Subcutaneous abdominal adipose tissue (tissue), 5 donors: ENCODE measurements around the gene FMN1.

Source experiments
- H3K27ac ChIP-seq: one replicate; pipeline ENCODE4 v1.7.0; 2013; ENCODE audit warnings: low read depth, mild to moderate bottlenecking, inconsistent platforms, low read length, moderate library complexity
- H3K27me3 ChIP-seq, 5 donors: one replicate each; pipeline ENCODE4 v1.7.0; 2013; ENCODE audit warnings: low read length in 5 of 5, inconsistent platforms in 1 of 5; ENCODE audit not compliant: control insufficient read depth in 5 of 5, insufficient read depth in 4 of 5
- H3K36me3 ChIP-seq, 5 donors: one replicate each; pipeline ENCODE4 v1.7.0; 2013; ENCODE audit warnings: low read length in 5 of 5; ENCODE audit not compliant: control insufficient read depth in 5 of 5, insufficient read depth in 5 of 5
- H3K4me1 ChIP-seq, 5 donors: one replicate each; pipeline ENCODE4 v1.7.0; 2013; ENCODE audit warnings: low read length in 5 of 5, mild to moderate bottlenecking in 3 of 5, moderate library complexity in 1 of 5; ENCODE audit not compliant: control insufficient read depth in 5 of 5, insufficient read depth in 5 of 5
- H3K4me3 ChIP-seq, 5 donors: one replicate each; pipeline ENCODE4 v1.7.0; 2013; ENCODE audit warnings: low read length in 5 of 5, low read depth in 1 of 5
- H3K9ac ChIP-seq, 5 donors: one replicate each; pipeline ENCODE4 v1.7.0; 2013; ENCODE audit warnings: low read length in 5 of 5, mild to moderate bottlenecking in 4 of 5, moderate library complexity in 3 of 5
- H3K9me3 ChIP-seq, 5 donors: one replicate each; pipeline ENCODE4 v1.7.0; 2013; ENCODE audit warnings: low read length in 5 of 5; ENCODE audit not compliant: control insufficient read depth in 5 of 5
- donor health status: healthy.
- donor health status: healthy.
- donor health status: healthy.
- donor health status: healthy.
- donor health status: healthy.

The FMN1 gene

GRCh38 chr15:33048255-33048654, 146.3 kb downstream of the FMN1 start:
- Histone ChIP-seq H3K27ac (no peak overlapping the region), H3K27me3 (no peaks in the 10 kb centered on the region), H3K4me3 (no peak overlapping the region), H3K9ac (no peak overlapping the region), H3K36me3 (peaks cover 0 to 3% (median 0%) of the 10 kb centered on the region in 5 donors), H3K4me1 (peaks cover 0 to 7% (median 6%) of the 10 kb centered on the region in 5 donors), H3K9me3 (peaks cover 0 to 13% (median 9%) of the 10 kb centered on the region in 5 donors)

DNA sequence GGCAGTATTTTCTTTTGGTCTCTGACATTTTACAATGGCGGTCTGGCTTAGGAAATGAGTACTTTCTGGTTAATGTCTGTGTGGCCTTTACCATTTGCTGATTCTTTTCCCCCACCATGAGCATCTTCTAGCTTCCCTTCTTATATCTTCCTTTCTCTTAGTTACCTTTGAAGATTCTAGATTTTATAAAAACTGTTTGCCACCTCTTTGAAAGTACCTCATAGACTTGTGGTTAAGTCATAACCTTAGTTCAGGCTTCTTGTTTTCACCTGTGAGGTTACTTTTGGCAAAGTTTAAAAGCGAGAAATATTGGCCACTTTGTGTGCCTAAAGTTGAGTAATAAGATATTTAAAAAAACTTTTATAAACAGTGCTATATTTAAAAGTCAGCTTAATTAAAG, 147.4 kb downstream of the FMN1 start:
- peaks cover 0 to 7% (median 6%) of the 10 kb centered on the region in 5 donors for H3K4me1 ChIP-seq

GRCh38 chr15:33046329-33046728, 148.2 kb downstream of the FMN1 start:
- H3K36me3 ChIP-seq: peaks cover 0 to 3% (median 0%) of the 10 kb centered on the region in 5 donors
- peaks cover 0 to 7% (median 6%) of the 10 kb centered on the region in 5 donors for H3K4me1 ChIP-seq
- H3K4me3 ChIP-seq: no peak overlapping the region
- H3K27ac ChIP-seq: no peak overlapping the region
- no peaks in the 10 kb centered on the region for H3K27me3 ChIP-seq
- H3K9ac ChIP-seq: no peak overlapping the region
- H3K9me3 ChIP-seq: peaks cover 0 to 15% (median 12%) of the 10 kb centered on the region in 5 donors

More for the DNA sequence above, 147.4 kb downstream of the FMN1 start:
- peaks cover 0 to 15% (median 12%) of the 10 kb centered on the region in 5 donors for H3K9me3 ChIP-seq
- no peaks in the 10 kb centered on the region for H3K27me3 ChIP-seq
- H3K27ac ChIP-seq: no peak overlapping the region
- no peak overlapping the region for H3K4me3 ChIP-seq
- H3K36me3 ChIP-seq: peaks cover 0 to 3% (median 0%) of the 10 kb centered on the region in 5 donors
- H3K9ac ChIP-seq: no peak overlapping the region

GRCh38 chr15:33045066-33045810, 149.3 kb downstream of the FMN1 start:
- no peak overlapping the region for H3K27ac ChIP-seq
- H3K4me1 ChIP-seq: peaks cover 0 to 7% (median 6%) of the 10 kb centered on the region in 5 donors
- no peak overlapping the region for H3K4me3 ChIP-seq
- H3K9ac ChIP-seq: no peak overlapping the region
- peaks cover 0 to 15% (median 12%) of the 10 kb centered on the region in 5 donors for H3K9me3 ChIP-seq
- no peaks in the 10 kb centered on the region for H3K36me3 ChIP-seq
- H3K27me3 ChIP-seq: no peaks in the 10 kb centered on the region

- H3K4me1 ChIP-seq: peaks cover 0 to 7% (median 6%) of the 10 kb centered on the region in 5 donors
- no peak overlapping the region for H3K4me3 ChIP-seq
- no peak overlapping the region for H3K27ac ChIP-seq
- H3K27me3 ChIP-seq: peaks cover 0 to 3% (median 0%) of the 10 kb centered on the region in 5 donors
- H3K9ac ChIP-seq: no peak overlapping the region
- H3K36me3 ChIP-seq: no peaks in the 10 kb centered on the region
- peaks cover 0 to 15% (median 12%) of the 10 kb centered on the region in 5 donors for H3K9me3 ChIP-seq
Observed at GRCh38 chr15:33044598-33044997, 149.9 kb downstream of the FMN1 start.

GRCh38 chr15:33043636-33044035, 150.9 kb downstream of the FMN1 start:
- Histone ChIP-seq H3K27ac (no peak overlapping the region), H3K9ac (no peak overlapping the region), H3K9me3 (peaks cover 0 to 13% (median 8%) of the 10 kb centered on the region in 5 donors), H3K4me3 (no peak overlapping the region), H3K4me1 (peaks cover 0 to 7% (median 6%) of the 10 kb centered on the region in 5 donors), H3K36me3 (no peaks in the 10 kb centered on the region), H3K27me3 (peaks cover 0 to 3% (median 0%) of the 10 kb centered on the region in 5 donors)

- Histone ChIP-seq H3K9me3 (peaks cover 0 to 13% (median 5%) of the 10 kb centered on the region in 5 donors), H3K4me3 (no peak overlapping the region), H3K4me1 (peaks cover 0 to 6% (median 5%) of the 10 kb centered on the region in 5 donors), H3K27me3 (peaks cover 0 to 3% (median 0%) of the 10 kb centered on the region in 5 donors), H3K9ac (no peak overlapping the region), H3K36me3 (no peaks in the 10 kb centered on the region), H3K27ac (no peak overlapping the region)
Observed at GRCh38 chr15:33040496-33040895, 154.0 kb downstream of the FMN1 start.

- Histone ChIP-seq H3K9ac (no peak overlapping the region), H3K4me3 (no peak overlapping the region), H3K36me3 (no peaks in the 10 kb centered on the region), H3K27me3 (no peaks in the 10 kb centered on the region), H3K4me1 (peaks cover 0 to 6% (median 0%) of the 10 kb centered on the region in 5 donors), H3K9me3 (no peaks in the 10 kb centered on the region), H3K27ac (no peak overlapping the region)
Observed at GRCh38 chr15:33034588-33034987, 159.9 kb downstream of the FMN1 start.

DNA sequence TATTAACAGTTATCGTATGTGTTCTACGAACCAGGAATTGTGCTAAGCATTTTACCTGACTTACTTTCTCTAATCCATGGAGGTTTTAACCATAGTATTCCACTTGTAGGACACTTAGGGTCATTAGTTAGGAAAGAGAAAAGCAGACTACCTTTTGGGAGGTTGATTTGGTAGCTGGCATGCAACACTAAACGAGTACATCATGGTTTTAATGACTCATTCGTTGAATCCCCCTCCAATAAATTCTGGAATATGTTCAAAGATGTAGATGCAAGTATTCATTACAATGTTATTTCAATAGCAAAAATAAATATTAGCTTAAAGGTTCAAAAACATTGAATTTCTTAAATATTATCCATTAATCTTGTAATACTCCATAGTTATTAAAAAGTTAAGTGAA, 162.5 kb downstream of the FMN1 start:
- Histone ChIP-seq H3K36me3 (no peaks in the 10 kb centered on the region), H3K9me3 (no peaks in the 10 kb centered on the region), H3K27ac (no peak overlapping the region), H3K4me1 (peaks cover 0 to 13% (median 4%) of the 10 kb centered on the region in 5 donors), H3K4me3 (no peak overlapping the region), H3K27me3 (no peaks in the 10 kb centered on the region), H3K9ac (no peak overlapping the region)

DNA sequence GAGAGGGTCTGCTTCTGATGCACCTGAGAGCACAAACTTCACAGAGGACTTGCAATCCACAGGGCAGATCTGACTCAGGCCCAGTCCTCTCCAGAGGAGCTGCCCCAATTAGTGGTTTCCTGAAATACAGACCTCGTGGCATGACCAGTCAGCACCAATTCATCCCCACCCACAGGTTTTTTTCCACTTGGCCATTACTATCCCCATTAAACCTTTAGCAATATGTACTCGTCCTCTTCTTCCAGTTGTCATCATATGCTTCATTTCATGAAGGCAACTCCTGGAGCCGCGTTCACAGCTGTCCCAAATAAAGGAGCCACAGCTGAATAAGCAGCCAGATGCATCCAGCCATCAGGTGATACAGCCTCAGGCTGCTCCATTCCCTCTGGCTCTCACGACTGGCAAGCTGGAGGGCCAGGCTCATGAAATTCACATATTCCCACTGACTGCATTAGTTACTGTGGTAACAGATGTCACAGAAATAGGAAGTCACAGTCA, 163.1 kb downstream of the FMN1 start:
- Histone ChIP-seq H3K9me3 (no peaks in the 10 kb centered on the region), H3K4me3 (no peak overlapping the region), H3K27ac (no peak overlapping the region), H3K9ac (no peak overlapping the region), H3K36me3 (no peaks in the 10 kb centered on the region), H3K27me3 (no peaks in the 10 kb centered on the region), H3K4me1 (peaks cover 0 to 13% (median 4%) of the 10 kb centered on the region in 5 donors)
